Liver (tissue), 9 donors: ENCODE data around the gene SPIRE2. TPM values are rescaled to one million over a fixed set of nuclear protein-coding genes. Genes with fewer than 3 reads are reported as not detected.

Source experiments
- DNase-seq: peaks from one replicate; pipeline ENCODE4 v3.0.0-alpha.2; 2017; ENCODE audit warnings: low spot score
- H3K27ac ChIP-seq, 2 donors: one replicate each; pipeline ENCODE4 v1.7.0; 2013; ENCODE audit warnings: inconsistent platforms in 2 of 2, low read length in 2 of 2, control low read depth in 1 of 2, low read depth in 1 of 2, mild to moderate bottlenecking in 1 of 2
- H3K27me3 ChIP-seq, 4 donors: one replicate each; pipeline versions ENCODE4 v1.6.1 to v1.7.0; 2013; ENCODE audit warnings: low read length in 3 of 4, inconsistent platforms in 1 of 4, mild to moderate bottlenecking in 1 of 4, moderate library complexity in 1 of 4; ENCODE audit not compliant: control insufficient read depth in 4 of 4, insufficient read depth in 4 of 4
- H3K36me3 ChIP-seq, 4 donors: one replicate each; pipeline versions ENCODE4 v1.6.1 to v1.7.0; 2013; ENCODE audit warnings: low read length in 3 of 4, mild to moderate bottlenecking in 3 of 4, low read depth in 1 of 4, moderate library complexity in 1 of 4; ENCODE audit not compliant: control insufficient read depth in 4 of 4, insufficient read depth in 3 of 4
- H3K4me1 ChIP-seq, 4 donors: one replicate each; pipeline versions ENCODE4 v1.6.1 to v1.7.0; 2013; ENCODE audit warnings: low read length in 3 of 4, mild to moderate bottlenecking in 3 of 4, moderate library complexity in 1 of 4; ENCODE audit not compliant: control insufficient read depth in 4 of 4, insufficient read depth in 4 of 4
- H3K4me3 ChIP-seq, 3 donors: one replicate each; pipeline versions ENCODE4 v1.6.1 to v1.7.0; 2013; ENCODE audit warnings: low read length in 3 of 3, control low read depth in 1 of 3, low read depth in 1 of 3, mild to moderate bottlenecking in 1 of 3
- H3K9ac ChIP-seq, 2 donors: one replicate each; pipeline ENCODE4 v1.7.0; 2013; ENCODE audit warnings: low read length in 2 of 2, mild to moderate bottlenecking in 2 of 2, moderate library complexity in 2 of 2, control low read depth in 1 of 2, low read depth in 1 of 2
- H3K9me3 ChIP-seq, 4 donors: one replicate each; pipeline versions ENCODE4 v1.6.1 to v1.7.0; 2013; ENCODE audit warnings: low read length in 3 of 4; ENCODE audit not compliant: control insufficient read depth in 4 of 4
- EGR1 ChIP-seq, 2 donors: IDR thresholded peaks; 2 replicates each; pipeline ENCODE4 v1.6.1; 2016 to 2018; ENCODE audit warnings: antibody characterized with exemption in 2 of 2, low read depth in 2 of 2
- FOXA1 ChIP-seq: IDR thresholded peaks from 2 replicates; pipeline ENCODE4 v1.6.1; 2016; ENCODE audit warnings: antibody characterized with exemption
- GABPA ChIP-seq, 2 donors: IDR thresholded peaks in 1 of 2; conservative IDR thresholded peaks in 1 of 2; 2 replicates each; pipeline ENCODE4 v1.6.1; 2016; ENCODE audit warnings: antibody characterized with exemption in 2 of 2, mild to moderate bottlenecking in 1 of 2, moderate library complexity in 1 of 2
- HNF4A ChIP-seq, 2 donors: conservative IDR thresholded peaks; 2 replicates each; pipeline ENCODE4 v1.6.1; 2016; ENCODE audit warnings: antibody characterized with exemption in 2 of 2, mild to moderate bottlenecking in 2 of 2
- HNF4G ChIP-seq: IDR thresholded peaks from 2 replicates; pipeline ENCODE4 v1.6.1; 2016; ENCODE audit warnings: antibody characterized with exemption
- JUND ChIP-seq, 2 donors: IDR thresholded peaks; 2 replicates each; pipeline ENCODE4 v1.6.1; 2016; ENCODE audit warnings: antibody characterized with exemption in 2 of 2
- NR2F2 ChIP-seq: IDR thresholded peaks from 2 replicates; pipeline ENCODE4 v1.6.1; 2016; ENCODE audit warnings: antibody characterized with exemption
- RAD21 ChIP-seq, 2 donors: IDR thresholded peaks; 2 replicates each; pipeline ENCODE4 v1.6.1; 2016; ENCODE audit warnings: antibody characterized with exemption in 2 of 2, mild to moderate bottlenecking in 2 of 2
- RXRA ChIP-seq, 2 donors: IDR thresholded peaks; 2 replicates each; pipeline ENCODE4 v1.6.1; 2017 to 2018; ENCODE audit warnings: antibody characterized with exemption in 2 of 2, mild to moderate bottlenecking in 1 of 2
- TAF1 ChIP-seq: conservative IDR thresholded peaks from 2 replicates; pipeline ENCODE4 v1.6.1; 2016; ENCODE audit warnings: antibody characterized with exemption, mild to moderate bottlenecking
- WGBS: extraction: QIAGEN DNeasy Blood & Tissue Kit; methylation state at CpG from one replicate; pipeline ENCODE4 v1.1.7; 2013; 5-methylcytosine and 5-hydroxymethylcytosine counted together
- polyA plus RNA-seq, 2 donors: library from polyadenylated mRNA; stranded (reverse) in 1 of 2; unstranded in 1 of 2; fragments of 200-250 nt in 1 of 2; fragments of >200 nt in 1 of 2; fragmentation: Nextera tagmentation in 1 of 2; extraction: Ambion mirVana in 1 of 2; gene quantifications; one replicate each; pipeline versions ENCODE4 v1.2.1 to v1.2.3, GENCODE V29; 2013 to 2015
- total RNA-seq, 2 donors: library from RNA; depleted of rRNA; stranded (reverse); fragments of >200 nt; gene quantifications; one replicate each; pipeline ENCODE4 v1.2.3, GENCODE V29; 2014
- TF ChIP-seq, protein P1 (sequence below): fragments of 150-350 bp; IDR thresholded peaks from 2 replicates; pipeline ENCODE4 v1.5.1; 2017; ENCODE audit warnings: improper control_type of control experiment, low read depth, low read length; ENCODE audit not compliant: missing input control
- TF ChIP-seq, protein P2 (sequence below): IDR thresholded peaks from 2 replicates; pipeline ENCODE4 v1.6.1; 2016; ENCODE audit warnings: antibody characterized with exemption, mild to moderate bottlenecking
- TF ChIP-seq, protein P3 (sequence below): IDR thresholded peaks from 2 replicates; pipeline ENCODE4 v1.6.1; 2016; ENCODE audit warnings: antibody characterized with exemption
- TF ChIP-seq, protein P4 (sequence below): IDR thresholded peaks from 2 replicates; pipeline ENCODE4 v1.6.1; 2016; ENCODE audit warnings: antibody characterized with exemption
- donor health status: healthy.
- donor health status: healthy.
- donor health status: healthy.
- donor health status: healthy.
- donor health status: healthy.

SPIRE2 gene
- total and polyA plus RNA-seq, 4 donors = 1.7 to 7.2 (median 2.9) TPM

DNA sequence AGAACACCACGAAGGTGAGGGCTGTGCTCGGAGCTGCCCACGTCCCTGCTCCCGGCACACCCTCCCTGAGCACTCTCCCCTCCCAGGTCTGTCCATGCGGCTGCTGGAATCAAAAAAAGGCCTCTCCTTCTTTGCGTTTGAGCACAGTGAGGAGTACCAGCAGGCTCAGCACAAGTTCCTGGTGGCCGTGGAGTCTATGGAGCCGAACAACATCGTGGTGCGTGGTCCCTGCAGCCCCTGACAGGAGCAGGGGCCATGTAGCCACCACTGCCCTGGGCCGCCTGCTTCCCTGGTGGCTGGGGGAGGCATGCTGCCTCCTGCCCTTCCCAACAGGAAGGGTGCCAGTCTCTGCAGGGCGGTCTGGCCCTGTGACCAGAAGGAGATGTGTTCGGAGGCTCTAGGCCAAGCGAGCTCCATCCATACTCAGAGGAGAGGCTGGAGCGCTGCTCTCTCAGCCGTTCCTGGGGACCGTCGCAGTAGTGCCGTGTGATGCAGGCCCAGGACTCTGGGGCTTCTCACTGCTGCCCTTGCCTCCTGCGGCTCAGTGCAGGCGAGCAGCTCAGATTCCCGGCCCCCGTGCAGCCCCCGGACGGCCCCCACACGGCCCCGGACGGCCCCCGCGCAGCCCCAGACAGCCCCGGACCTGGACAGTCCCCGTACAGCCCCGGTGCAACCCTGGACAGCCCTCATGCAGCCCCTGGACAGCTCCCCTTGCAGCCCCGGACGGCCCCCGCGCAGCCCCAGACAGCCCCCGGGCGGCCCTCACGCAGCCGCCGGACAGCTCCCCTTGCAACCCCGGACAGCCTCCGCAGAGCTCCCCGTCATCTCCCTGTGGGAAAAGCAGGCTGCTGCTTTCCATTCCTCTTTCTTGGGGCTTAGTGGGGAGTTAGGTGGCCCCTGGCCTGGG is 65.6 kb downstream of the SPIRE2 start:
- 95% methylated on average over 45 of the region's 45 CpGs for WGBS
- Histone ChIP-seq H3K4me3 (no peak overlapping the region), H3K4me1 (no peaks in the 10 kb centered on the region), H3K27ac (no peak overlapping the region), H3K36me3 (peaks cover 43 to 78% (median 50%) of the 10 kb centered on the region in 4 donors), H3K9me3 (no peaks in the 10 kb centered on the region), H3K9ac (no peak overlapping the region), H3K27me3 (no peaks in the 10 kb centered on the region)
- no peak for DNase-seq
- TF ChIP-seq HNF4A (conservative IDR thresholded peaks at IDR 0.05) = no peak
- no peak for TF ChIP-seq RAD21 (IDR thresholded peaks at IDR 0.05)
- no peak for TF ChIP-seq EGR1 (IDR thresholded peaks at IDR 0.05; ENCODE audit: low read depth in 2 of 2)
- TF ChIP-seq, protein P1, sequence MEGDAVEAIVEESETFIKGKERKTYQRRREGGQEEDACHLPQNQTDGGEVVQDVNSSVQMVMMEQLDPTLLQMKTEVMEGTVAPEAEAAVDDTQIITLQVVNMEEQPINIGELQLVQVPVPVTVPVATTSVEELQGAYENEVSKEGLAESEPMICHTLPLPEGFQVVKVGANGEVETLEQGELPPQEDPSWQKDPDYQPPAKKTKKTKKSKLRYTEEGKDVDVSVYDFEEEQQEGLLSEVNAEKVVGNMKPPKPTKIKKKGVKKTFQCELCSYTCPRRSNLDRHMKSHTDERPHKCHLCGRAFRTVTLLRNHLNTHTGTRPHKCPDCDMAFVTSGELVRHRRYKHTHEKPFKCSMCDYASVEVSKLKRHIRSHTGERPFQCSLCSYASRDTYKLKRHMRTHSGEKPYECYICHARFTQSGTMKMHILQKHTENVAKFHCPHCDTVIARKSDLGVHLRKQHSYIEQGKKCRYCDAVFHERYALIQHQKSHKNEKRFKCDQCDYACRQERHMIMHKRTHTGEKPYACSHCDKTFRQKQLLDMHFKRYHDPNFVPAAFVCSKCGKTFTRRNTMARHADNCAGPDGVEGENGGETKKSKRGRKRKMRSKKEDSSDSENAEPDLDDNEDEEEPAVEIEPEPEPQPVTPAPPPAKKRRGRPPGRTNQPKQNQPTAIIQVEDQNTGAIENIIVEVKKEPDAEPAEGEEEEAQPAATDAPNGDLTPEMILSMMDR = no peak
- no peak for TF ChIP-seq HNF4G
- TF ChIP-seq FOXA1 = no peak
- TF ChIP-seq, protein P2, sequence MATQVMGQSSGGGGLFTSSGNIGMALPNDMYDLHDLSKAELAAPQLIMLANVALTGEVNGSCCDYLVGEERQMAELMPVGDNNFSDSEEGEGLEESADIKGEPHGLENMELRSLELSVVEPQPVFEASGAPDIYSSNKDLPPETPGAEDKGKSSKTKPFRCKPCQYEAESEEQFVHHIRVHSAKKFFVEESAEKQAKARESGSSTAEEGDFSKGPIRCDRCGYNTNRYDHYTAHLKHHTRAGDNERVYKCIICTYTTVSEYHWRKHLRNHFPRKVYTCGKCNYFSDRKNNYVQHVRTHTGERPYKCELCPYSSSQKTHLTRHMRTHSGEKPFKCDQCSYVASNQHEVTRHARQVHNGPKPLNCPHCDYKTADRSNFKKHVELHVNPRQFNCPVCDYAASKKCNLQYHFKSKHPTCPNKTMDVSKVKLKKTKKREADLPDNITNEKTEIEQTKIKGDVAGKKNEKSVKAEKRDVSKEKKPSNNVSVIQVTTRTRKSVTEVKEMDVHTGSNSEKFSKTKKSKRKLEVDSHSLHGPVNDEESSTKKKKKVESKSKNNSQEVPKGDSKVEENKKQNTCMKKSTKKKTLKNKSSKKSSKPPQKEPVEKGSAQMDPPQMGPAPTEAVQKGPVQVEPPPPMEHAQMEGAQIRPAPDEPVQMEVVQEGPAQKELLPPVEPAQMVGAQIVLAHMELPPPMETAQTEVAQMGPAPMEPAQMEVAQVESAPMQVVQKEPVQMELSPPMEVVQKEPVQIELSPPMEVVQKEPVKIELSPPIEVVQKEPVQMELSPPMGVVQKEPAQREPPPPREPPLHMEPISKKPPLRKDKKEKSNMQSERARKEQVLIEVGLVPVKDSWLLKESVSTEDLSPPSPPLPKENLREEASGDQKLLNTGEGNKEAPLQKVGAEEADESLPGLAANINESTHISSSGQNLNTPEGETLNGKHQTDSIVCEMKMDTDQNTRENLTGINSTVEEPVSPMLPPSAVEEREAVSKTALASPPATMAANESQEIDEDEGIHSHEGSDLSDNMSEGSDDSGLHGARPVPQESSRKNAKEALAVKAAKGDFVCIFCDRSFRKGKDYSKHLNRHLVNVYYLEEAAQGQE = no peak
- TF ChIP-seq NR2F2 = no peak
- TF ChIP-seq, protein P3, sequence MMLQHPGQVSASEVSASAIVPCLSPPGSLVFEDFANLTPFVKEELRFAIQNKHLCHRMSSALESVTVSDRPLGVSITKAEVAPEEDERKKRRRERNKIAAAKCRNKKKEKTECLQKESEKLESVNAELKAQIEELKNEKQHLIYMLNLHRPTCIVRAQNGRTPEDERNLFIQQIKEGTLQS = no peak
- TF ChIP-seq RXRA (IDR thresholded peaks at IDR 0.05) = no peak
- TF ChIP-seq GABPA (IDR thresholded peaks at IDR 0.05 in 1 of 2, conservative IDR thresholded peaks at IDR 0.05 in 1 of 2) = no peak
- TF ChIP-seq, protein P4, sequence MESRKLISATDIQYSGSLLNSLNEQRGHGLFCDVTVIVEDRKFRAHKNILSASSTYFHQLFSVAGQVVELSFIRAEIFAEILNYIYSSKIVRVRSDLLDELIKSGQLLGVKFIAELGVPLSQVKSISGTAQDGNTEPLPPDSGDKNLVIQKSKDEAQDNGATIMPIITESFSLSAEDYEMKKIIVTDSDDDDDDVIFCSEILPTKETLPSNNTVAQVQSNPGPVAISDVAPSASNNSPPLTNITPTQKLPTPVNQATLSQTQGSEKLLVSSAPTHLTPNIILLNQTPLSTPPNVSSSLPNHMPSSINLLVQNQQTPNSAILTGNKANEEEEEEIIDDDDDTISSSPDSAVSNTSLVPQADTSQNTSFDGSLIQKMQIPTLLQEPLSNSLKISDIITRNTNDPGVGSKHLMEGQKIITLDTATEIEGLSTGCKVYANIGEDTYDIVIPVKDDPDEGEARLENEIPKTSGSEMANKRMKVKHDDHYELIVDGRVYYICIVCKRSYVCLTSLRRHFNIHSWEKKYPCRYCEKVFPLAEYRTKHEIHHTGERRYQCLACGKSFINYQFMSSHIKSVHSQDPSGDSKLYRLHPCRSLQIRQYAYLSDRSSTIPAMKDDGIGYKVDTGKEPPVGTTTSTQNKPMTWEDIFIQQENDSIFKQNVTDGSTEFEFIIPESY = no peak
- TF ChIP-seq TAF1 = no peak
- TF ChIP-seq JUND (IDR thresholded peaks at IDR 0.05) = no peak
